Stomach smooth muscle (tissue), 2 donors: ENCODE measurements around the gene CNKSR3.

Experiments
- H3K27ac ChIP-seq: one replicate; pipeline ENCODE4 v1.7.0; 2013; ENCODE audit warnings: mild to moderate bottlenecking, low read length, inconsistent platforms
- H3K27me3 ChIP-seq, 2 donors: one replicate each; pipeline ENCODE4 v1.7.0; 2013; ENCODE audit warnings: low read length in 2 of 2; ENCODE audit not compliant: insufficient read depth in 2 of 2, control insufficient read depth in 1 of 2
- H3K36me3 ChIP-seq, 2 donors: one replicate each; pipeline ENCODE4 v1.7.0; 2013; ENCODE audit warnings: low read length in 2 of 2; ENCODE audit not compliant: control insufficient read depth in 2 of 2, insufficient read depth in 2 of 2
- H3K4me1 ChIP-seq: one replicate; pipeline ENCODE4 v1.7.0; 2013; ENCODE audit warnings: low read length; ENCODE audit not compliant: control insufficient read depth, insufficient read depth
- H3K4me3 ChIP-seq, 2 donors: one replicate each; pipeline ENCODE4 v1.7.0; 2013; ENCODE audit warnings: low read length in 2 of 2
- H3K9ac ChIP-seq, 2 donors: one replicate each; pipeline ENCODE4 v1.7.0; 2013; ENCODE audit warnings: low read length in 2 of 2, mild to moderate bottlenecking in 1 of 2
- H3K9me3 ChIP-seq, 2 donors: one replicate each; pipeline ENCODE4 v1.7.0; 2013; ENCODE audit warnings: low read length in 2 of 2; ENCODE audit not compliant: control insufficient read depth in 2 of 2
- donor health status: healthy.
- donor health status: Pancreatic carcinoma.

CNKSR3 gene

GRCh38 chr6:154539593-154540269, 29.2 kb upstream of the CNKSR3 start:
- Histone ChIP-seq H3K9me3 (no peaks in the 10 kb centered on the region), H3K9ac (no peak overlapping the region), H3K27me3 (no peaks in the 10 kb centered on the region), H3K27ac (no peak overlapping the region), H3K36me3 (no peaks in the 10 kb centered on the region), H3K4me1 (no peaks in the 10 kb centered on the region), H3K4me3 (no peak overlapping the region)

DNA sequence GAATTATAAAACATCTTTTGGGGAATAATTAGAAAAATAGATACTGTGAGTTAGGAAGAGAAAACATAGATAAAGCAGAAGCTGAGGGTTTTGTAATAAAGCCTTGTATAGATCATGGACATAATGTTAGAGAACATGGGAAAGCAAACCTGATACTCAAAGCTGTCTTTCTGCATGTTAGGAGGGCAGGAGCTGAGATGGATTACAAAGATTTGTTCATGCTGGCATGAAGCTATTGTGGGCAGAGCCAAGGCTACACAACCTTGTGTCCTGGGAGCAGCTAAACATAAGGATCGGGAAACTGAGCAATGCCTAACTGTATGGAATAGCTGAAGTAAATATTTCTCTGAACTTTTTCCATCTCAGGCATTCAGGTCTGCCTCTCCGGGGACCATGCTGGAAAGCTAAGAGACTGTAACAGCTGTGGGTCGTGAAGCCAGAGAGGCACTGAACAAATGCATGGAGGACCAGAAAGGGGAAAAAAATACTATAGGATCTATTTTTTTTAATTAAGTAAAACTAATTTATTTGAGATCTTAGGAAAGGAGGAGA, 28.2 kb upstream of the CNKSR3 start:
- Histone ChIP-seq H3K27me3 (no peaks in the 10 kb centered on the region), H3K4me1 (no peaks in the 10 kb centered on the region), H3K36me3 (no peaks in the 10 kb centered on the region), H3K9me3 (no peaks in the 10 kb centered on the region), H3K9ac (no peak overlapping the region), H3K27ac (no peak overlapping the region), H3K4me3 (no peak overlapping the region)

GRCh38 chr6:154537511-154538325, 27.2 kb upstream of the CNKSR3 start:
- no peak overlapping the region for H3K9ac ChIP-seq
- no peaks in the 10 kb centered on the region for H3K4me1 ChIP-seq
- H3K27me3 ChIP-seq, result no peaks in the 10 kb centered on the region
- no peaks in the 10 kb centered on the region for H3K36me3 ChIP-seq
- H3K4me3 ChIP-seq, result no peak overlapping the region
- no peaks in the 10 kb centered on the region for H3K9me3 ChIP-seq
- H3K27ac ChIP-seq, result no peak overlapping the region

DNA sequence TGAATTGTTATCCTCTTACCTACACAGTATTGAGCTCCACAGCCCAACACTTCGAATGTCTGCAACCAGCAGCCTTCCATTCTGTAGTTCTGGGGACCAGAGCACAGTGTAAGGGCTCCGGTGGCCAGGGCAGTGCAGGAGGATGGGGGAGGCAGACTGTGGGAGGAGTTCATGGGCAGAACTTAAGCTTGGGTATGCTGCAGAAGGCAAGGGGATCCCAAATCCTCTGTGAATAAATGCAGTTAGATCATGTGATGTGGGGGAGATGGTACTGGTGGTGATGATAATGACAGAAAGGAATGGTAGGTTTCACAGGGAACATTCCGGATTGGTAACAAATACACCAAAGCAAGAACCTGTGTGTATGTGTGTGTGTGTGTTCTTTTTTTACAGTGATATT, 26.5 kb upstream of the CNKSR3 start:
- Histone ChIP-seq H3K9me3 (no peaks in the 10 kb centered on the region), H3K36me3 (no peaks in the 10 kb centered on the region), H3K4me1 (no peaks in the 10 kb centered on the region), H3K4me3 (no peak overlapping the region), H3K27ac (no peak overlapping the region), H3K27me3 (no peaks in the 10 kb centered on the region), H3K9ac (no peak overlapping the region)

- Histone ChIP-seq H3K36me3 (no peaks in the 10 kb centered on the region), H3K9me3 (no peaks in the 10 kb centered on the region), H3K9ac (no peak overlapping the region), H3K4me1 (no peaks in the 10 kb centered on the region), H3K27me3 (no peaks in the 10 kb centered on the region), H3K4me3 (no peak overlapping the region), H3K27ac (no peak overlapping the region)
Observed at GRCh38 chr6:154536255-154536654, 25.8 kb upstream of the CNKSR3 start.

- Histone ChIP-seq H3K36me3 (no peaks in the 10 kb centered on the region), H3K27ac (no peak overlapping the region), H3K4me1 (no peaks in the 10 kb centered on the region), H3K9me3 (no peaks in the 10 kb centered on the region), H3K4me3 (no peak overlapping the region), H3K27me3 (no peaks in the 10 kb centered on the region), H3K9ac (no peak overlapping the region)
Observed at GRCh38 chr6:154535851-154536250, 25.4 kb upstream of the CNKSR3 start.

DNA sequence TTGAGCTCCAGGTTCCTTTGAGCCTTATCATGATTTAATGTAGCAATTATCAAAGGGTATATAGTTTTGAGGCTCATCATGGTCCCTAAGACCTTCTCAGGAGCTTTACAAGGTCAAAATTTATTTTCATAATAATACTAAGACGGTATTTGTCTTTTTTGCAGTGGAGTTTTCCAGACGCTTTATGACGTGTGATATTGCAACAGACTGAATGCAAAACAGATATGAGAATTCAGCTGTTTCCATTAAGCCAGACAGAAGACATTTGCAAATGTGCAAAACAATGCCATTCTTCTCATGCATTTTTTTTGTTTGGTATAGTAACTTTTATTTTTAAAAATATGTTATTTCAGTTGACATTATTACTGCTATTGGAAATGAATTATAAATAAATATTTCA, 24.7 kb upstream of the CNKSR3 start:
- H3K27me3 ChIP-seq, result no peaks in the 10 kb centered on the region
- H3K9me3 ChIP-seq, result no peaks in the 10 kb centered on the region
- H3K4me1 ChIP-seq, result no peaks in the 10 kb centered on the region
- H3K9ac ChIP-seq, result no peak overlapping the region
- no peaks in the 10 kb centered on the region for H3K36me3 ChIP-seq
- H3K27ac ChIP-seq, result no peak overlapping the region
- no peak overlapping the region for H3K4me3 ChIP-seq

DNA sequence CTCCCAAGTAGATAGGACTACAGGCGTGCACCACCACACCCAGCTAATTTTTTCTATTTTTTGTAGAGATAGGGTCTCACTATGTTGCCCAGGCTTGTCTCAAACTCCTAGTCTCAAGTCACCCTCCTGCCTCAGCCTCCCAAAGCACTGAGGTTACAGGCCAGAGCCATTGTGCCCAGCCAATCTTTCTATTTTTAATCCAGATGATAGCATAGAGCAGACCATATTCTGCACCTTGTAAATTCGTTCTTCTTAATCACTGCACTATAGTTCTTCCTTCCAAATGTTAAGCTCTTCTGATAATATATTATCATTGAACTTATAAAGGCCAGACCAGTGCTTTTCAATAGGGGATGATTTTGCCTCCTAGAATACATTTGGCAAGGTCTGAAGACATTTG, 24.0 kb upstream of the CNKSR3 start:
- no peaks in the 10 kb centered on the region for H3K9me3 ChIP-seq
- no peaks in the 10 kb centered on the region for H3K36me3 ChIP-seq
- no peaks in the 10 kb centered on the region for H3K4me1 ChIP-seq
- no peak overlapping the region for H3K4me3 ChIP-seq
- H3K27ac ChIP-seq, result no peak overlapping the region
- no peaks in the 10 kb centered on the region for H3K27me3 ChIP-seq
- H3K9ac ChIP-seq, result no peak overlapping the region

DNA sequence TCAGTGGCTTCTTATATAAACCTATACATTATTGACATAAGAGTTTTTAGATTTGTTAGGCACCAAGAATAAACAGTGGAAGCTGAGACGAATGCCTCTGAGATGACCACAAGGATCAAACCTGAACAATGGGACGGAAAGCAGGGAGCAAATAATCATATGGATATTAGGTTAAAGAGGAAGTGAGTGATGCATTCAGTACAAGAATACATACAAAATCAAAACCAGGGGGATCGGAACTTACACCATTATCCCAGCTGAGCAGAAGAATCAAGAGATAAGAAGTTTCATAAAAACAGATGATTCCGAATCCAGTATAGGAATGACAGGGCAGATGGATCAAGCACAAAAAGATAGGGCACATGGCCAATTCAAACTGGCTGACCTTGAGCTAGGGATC, 21.9 kb upstream of the CNKSR3 start:
- Histone ChIP-seq H3K27ac (no peak overlapping the region), H3K9me3 (no peaks in the 10 kb centered on the region), H3K4me1 (no peaks in the 10 kb centered on the region)

DNA sequence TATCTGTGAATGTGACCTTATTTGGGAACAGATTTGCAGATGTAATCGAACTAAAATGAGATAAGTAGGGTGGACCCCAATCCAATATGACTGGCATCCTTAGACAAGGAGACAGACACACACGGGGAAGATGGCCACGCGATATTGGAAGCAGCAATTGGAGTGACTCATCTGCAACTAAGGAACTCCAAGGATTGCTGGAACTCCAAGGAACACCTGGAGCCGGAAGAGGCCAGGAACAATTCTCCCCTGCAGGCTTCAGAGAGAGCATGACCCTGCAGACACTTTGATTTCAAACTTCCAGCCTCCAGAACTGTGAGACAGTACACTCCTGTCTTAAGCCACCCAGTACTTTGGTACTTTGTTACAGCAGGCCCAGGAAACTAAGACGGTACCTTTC, 19.5 kb upstream of the CNKSR3 start:
- no peak overlapping the region for H3K9ac ChIP-seq
- no peak overlapping the region for H3K4me3 ChIP-seq
- H3K4me1 ChIP-seq, result no peaks in the 10 kb centered on the region
- no peak overlapping the region for H3K27ac ChIP-seq
- no peaks in the 10 kb centered on the region for H3K36me3 ChIP-seq
- no peaks in the 10 kb centered on the region for H3K9me3 ChIP-seq
- H3K27me3 ChIP-seq, result no peaks in the 10 kb centered on the region

More for the DNA sequence above, 21.9 kb upstream of the CNKSR3 start:
- no peak overlapping the region for H3K4me3 ChIP-seq
- H3K27me3 ChIP-seq, result no peaks in the 10 kb centered on the region
- H3K9ac ChIP-seq, result no peak overlapping the region
- no peaks in the 10 kb centered on the region for H3K36me3 ChIP-seq
